ENCODE measurements around the gene GPATCH4. TPM values are rescaled to one million over a fixed set of nuclear protein-coding genes. Genes with fewer than 3 reads are reported as not detected.
"Not testable (repeated sequence)": the region's sequence is repeated elsewhere in the genome, so short reads cannot be mapped to it uniquely, and the experiment has no call there.

GPATCH4 gene
- total RNA-seq, 1 experiment from 2014 or later = 25.1 TPM

DNA sequence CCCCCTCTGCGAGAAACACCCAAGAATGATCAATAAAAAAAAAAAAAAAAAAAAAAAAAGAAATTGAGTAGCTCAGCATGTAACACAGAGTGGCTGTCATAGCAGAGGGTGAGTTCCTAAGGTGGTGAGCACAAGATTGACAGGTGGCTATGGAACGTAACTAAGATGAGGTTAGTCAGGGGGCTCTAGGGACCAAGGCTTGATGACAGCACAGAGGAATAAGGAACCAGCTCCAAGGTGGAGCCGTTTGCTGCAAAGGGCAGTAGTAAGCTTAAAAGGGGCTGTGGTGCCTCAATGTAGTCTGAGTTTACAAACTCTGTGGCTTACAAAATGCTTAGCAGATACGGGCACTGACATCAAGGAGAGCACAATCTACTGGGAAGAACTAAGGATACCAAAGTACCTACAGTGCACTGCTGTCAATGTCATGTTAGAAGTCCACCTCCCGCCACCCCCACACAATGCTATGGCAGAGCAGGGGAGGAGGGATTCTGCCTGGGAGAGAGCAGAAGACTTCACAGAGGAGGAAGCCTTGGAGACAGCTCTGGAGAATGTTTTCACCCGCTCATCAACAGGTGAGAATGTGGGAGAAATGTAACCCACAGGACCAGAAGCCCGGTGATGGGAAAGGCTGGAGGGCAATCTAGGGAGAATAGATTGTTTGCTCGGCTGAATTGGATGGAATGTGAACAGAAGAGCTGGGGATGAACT is 42.0 kb downstream of the GPATCH4 start:
- no peak for DNase-seq
- Histone ChIP-seq H3K27me3 (no peaks in the 10 kb centered on the region), H3K4me3 (no peak overlapping the region), H3K4me1 (no peaks in the 10 kb centered on the region), H3K9me3 (replicated peaks) (no peaks in the 10 kb centered on the region), H3K36me3 (peaks cover 30% of the 10 kb centered on the region), H3K27ac (no peak overlapping the region)

- H3K4me1 ChIP-seq = no peaks in the 10 kb centered on the region
- H3K27me3 ChIP-seq = no peaks in the 10 kb centered on the region
- no peak overlapping the region for H3K27ac ChIP-seq
- H3K9me3 ChIP-seq (replicated peaks) = no peaks in the 10 kb centered on the region
- peak; percentile 47 to 50 for DNase-seq
- H3K4me3 ChIP-seq = no peak overlapping the region
- peaks cover 34% of the 10 kb centered on the region for H3K36me3 ChIP-seq
Measured at GRCh38 chr1:156556354-156556753, 44.9 kb downstream of the GPATCH4 start.

GRCh38 chr1:156555715-156556114 is 45.6 kb downstream of the GPATCH4 start:
- Histone ChIP-seq H3K36me3 (peaks cover 34% of the 10 kb centered on the region), H3K27me3 (no peaks in the 10 kb centered on the region), H3K27ac (no peak overlapping the region), H3K4me3 (no peak overlapping the region), H3K4me1 (no peaks in the 10 kb centered on the region), H3K9me3 (replicated peaks) (no peaks in the 10 kb centered on the region)
- DNase-seq = no peak

- Histone ChIP-seq H3K4me3 (no peak overlapping the region), H3K27me3 (no peaks in the 10 kb centered on the region), H3K36me3 (peaks cover 30% of the 10 kb centered on the region), H3K4me1 (no peaks in the 10 kb centered on the region), H3K9me3 (replicated peaks) (no peaks in the 10 kb centered on the region), H3K27ac (no peak overlapping the region)
- DNase-seq = no peak
Measured at GRCh38 chr1:156554971-156555370, 46.3 kb downstream of the GPATCH4 start.

GRCh38 chr1:156553860-156554485 is 47.3 kb downstream of the GPATCH4 start:
- DNase-seq = no peak
- H3K27ac ChIP-seq = no peak overlapping the region

DNA sequence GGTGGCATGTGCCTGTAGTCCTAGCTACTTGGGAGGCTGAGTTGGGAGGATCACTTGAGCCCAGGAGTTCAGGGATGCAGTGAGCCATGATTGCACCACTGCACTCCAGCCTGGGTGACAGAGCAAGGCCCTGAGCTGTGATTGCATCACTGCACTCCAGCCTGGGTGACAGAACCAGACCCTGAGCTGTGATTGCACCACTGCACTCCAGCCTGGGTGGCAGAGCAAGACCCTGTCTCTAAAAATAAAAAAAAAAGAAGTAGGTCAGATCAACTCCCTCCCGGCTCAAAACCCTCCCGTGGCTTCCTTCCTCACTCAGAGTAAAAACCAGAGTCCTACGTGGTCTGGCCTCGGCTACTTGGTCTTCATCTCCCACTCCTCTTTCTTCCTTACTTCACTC is 48.3 kb downstream of the GPATCH4 start:
- H3K9me3 ChIP-seq (replicated peaks); DNase-seq; H3K27ac ChIP-seq; H3K4me1 ChIP-seq; H3K4me3 ChIP-seq; H3K27me3 ChIP-seq: not testable (repeated sequence)
- peaks cover 30% of the 10 kb centered on the region for H3K36me3 ChIP-seq

More at GRCh38 chr1:156553860-156554485, 47.3 kb downstream of the GPATCH4 start:
- no peaks in the 10 kb centered on the region for H3K27me3 ChIP-seq
- H3K36me3 ChIP-seq = peaks cover 27% of the 10 kb centered on the region
- no peak overlapping the region for H3K4me3 ChIP-seq
- no peaks in the 10 kb centered on the region for H3K9me3 ChIP-seq (replicated peaks)
- H3K4me1 ChIP-seq = no peaks in the 10 kb centered on the region

GRCh38 chr1:156552518-156552917 is 48.8 kb downstream of the GPATCH4 start:
- H3K27ac ChIP-seq = no peak overlapping the region
- no peaks in the 10 kb centered on the region for H3K27me3 ChIP-seq
- H3K4me3 ChIP-seq = no peak overlapping the region
- H3K4me1 ChIP-seq = no peaks in the 10 kb centered on the region
- no peaks in the 10 kb centered on the region for H3K9me3 ChIP-seq (replicated peaks)
- peaks cover 31% of the 10 kb centered on the region for H3K36me3 ChIP-seq
- no peak for DNase-seq

DNA sequence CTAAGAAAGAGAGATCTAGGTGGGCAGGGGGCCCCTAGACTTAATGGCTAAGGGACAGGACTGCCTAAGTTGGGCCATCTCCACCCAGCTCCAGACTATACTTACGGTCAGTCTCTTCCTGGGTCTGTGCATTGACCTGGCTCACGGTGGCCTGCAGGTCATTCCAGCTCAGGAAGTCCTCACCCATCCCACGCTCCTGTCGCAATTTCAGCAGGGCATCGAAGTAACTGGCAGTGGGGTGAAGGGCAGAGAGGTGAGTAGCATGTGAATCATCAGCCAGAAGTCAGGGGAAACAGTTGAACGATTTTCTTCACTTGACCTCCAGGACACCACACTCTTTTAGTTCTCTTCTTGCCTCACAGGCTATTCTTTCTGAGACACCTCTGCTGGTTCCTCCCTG is 49.4 kb downstream of the GPATCH4 start:
- no peak for DNase-seq
- Histone ChIP-seq H3K4me3 (no peak overlapping the region), H3K4me1 (no peaks in the 10 kb centered on the region), H3K36me3 (peaks cover 31% of the 10 kb centered on the region), H3K27me3 (no peaks in the 10 kb centered on the region), H3K27ac (no peak overlapping the region), H3K9me3 (replicated peaks) (no peaks in the 10 kb centered on the region)

GRCh38 chr1:156551066-156551643 is 50.1 kb downstream of the GPATCH4 start:
- H3K4me1 ChIP-seq = no peaks in the 10 kb centered on the region
- H3K27me3 ChIP-seq = no peaks in the 10 kb centered on the region
- no peaks in the 10 kb centered on the region for H3K9me3 ChIP-seq (replicated peaks)
- peaks cover 29% of the 10 kb centered on the region for H3K36me3 ChIP-seq
- DNase-seq = no peak
- H3K27ac ChIP-seq = no peak overlapping the region
- H3K4me3 ChIP-seq = no peak overlapping the region

- Histone ChIP-seq H3K36me3 (peaks cover 21% of the 10 kb centered on the region; the same call in 1 of the 2 replicates), H3K4me1 (no peaks in the 10 kb centered on the region), H3K27me3 (no peaks in the 10 kb centered on the region)
Measured at GRCh38 chr1:156550346-156550745, 50.9 kb downstream of the GPATCH4 start.

DNA sequence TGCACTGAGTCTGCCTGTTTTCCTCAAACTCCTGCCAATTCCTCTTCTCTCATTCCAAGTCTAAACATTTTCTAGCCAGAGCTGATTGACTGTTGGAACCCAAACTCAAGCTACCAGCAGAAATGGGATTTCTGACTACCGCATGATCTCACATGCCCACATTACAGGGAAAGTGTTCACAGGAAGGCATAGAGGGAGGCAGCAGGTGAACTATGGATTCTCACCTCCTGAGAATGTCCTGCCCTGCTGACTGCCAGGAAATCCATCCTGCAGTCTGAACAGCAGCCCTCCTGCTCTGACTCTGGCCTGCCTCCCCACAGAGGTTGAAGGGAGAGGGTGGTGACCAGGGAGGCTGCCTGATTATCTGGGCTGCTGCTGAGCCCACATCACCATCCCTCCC is 51.4 kb downstream of the GPATCH4 start:
- Histone ChIP-seq H3K27ac (no peak overlapping the region), H3K4me3 (no peak overlapping the region), H3K9me3 (replicated peaks) (no peaks in the 10 kb centered on the region), H3K36me3 (peaks cover 18% of the 10 kb centered on the region; the same call in 1 of the 2 replicates), H3K27me3 (no peaks in the 10 kb centered on the region), H3K4me1 (no peaks in the 10 kb centered on the region)
- no peak for DNase-seq

More at GRCh38 chr1:156550346-156550745, 50.9 kb downstream of the GPATCH4 start:
- no peak for DNase-seq
- no peak overlapping the region for H3K4me3 ChIP-seq
- H3K9me3 ChIP-seq (replicated peaks) = no peaks in the 10 kb centered on the region
- no peak overlapping the region for H3K27ac ChIP-seq

- no peaks in the 10 kb centered on the region for H3K27me3 ChIP-seq
- H3K36me3 ChIP-seq = peaks cover 15% of the 10 kb centered on the region; the same call in 1 of the 2 replicates
Measured at GRCh38 chr1:156549390-156549789, 51.9 kb downstream of the GPATCH4 start.

GRCh38 chr1:156547982-156548381 is 53.3 kb downstream of the GPATCH4 start:
- Histone ChIP-seq H3K27me3 (no peaks in the 10 kb centered on the region), H3K4me1 (no peaks in the 10 kb centered on the region), H3K36me3 (peaks cover 15% of the 10 kb centered on the region; the same call in 1 of the 2 replicates), H3K27ac (no peak overlapping the region), H3K9me3 (replicated peaks) (no peaks in the 10 kb centered on the region), H3K4me3 (no peak overlapping the region)
- DNase-seq = no peak

More at GRCh38 chr1:156549390-156549789, 51.9 kb downstream of the GPATCH4 start:
- Histone ChIP-seq H3K27ac (no peak overlapping the region), H3K4me3 (no peak overlapping the region), H3K9me3 (replicated peaks) (no peaks in the 10 kb centered on the region), H3K4me1 (no peaks in the 10 kb centered on the region)
- no peak for DNase-seq

DNA sequence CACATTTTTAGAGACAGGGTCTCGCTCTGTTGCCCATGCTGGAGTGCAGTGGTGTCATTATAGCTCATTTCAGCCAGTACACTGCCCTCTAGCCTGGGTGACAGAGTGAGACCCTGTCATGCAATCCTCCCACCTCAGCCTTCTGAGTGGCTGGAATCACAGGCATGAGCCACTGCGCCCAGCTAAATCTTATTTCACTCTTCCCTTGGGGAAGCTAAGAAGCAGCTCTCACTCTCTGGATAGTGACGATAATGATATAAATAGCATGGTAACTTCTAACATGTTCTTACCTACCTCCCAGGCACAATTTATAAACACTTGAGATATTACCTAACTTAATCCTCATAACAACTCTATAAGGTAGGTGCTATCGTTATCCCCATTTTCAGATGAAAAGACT is 53.8 kb downstream of the GPATCH4 start:
- Histone ChIP-seq H3K9me3 (replicated peaks) (no peaks in the 10 kb centered on the region), H3K27ac (no peak overlapping the region), H3K4me1 (no peaks in the 10 kb centered on the region), H3K4me3 (no peak overlapping the region), H3K27me3 (no peaks in the 10 kb centered on the region), H3K36me3 (peaks cover 13% of the 10 kb centered on the region; the same call in 1 of the 2 replicates)
- no peak for DNase-seq

- no peak for DNase-seq
- Histone ChIP-seq H3K27me3 (no peaks in the 10 kb centered on the region), H3K27ac (no peak overlapping the region), H3K36me3 (peaks cover 9% of the 10 kb centered on the region; the same call in 1 of the 2 replicates), H3K4me1 (no peaks in the 10 kb centered on the region), H3K9me3 (replicated peaks) (no peaks in the 10 kb centered on the region), H3K4me3 (no peak overlapping the region)
Measured at GRCh38 chr1:156546267-156546666, 55.0 kb downstream of the GPATCH4 start.
